ENCODE measurements around the gene AGO1.
"Not testable (repeated sequence)": the region's sequence is repeated elsewhere in the genome, so short reads cannot be mapped to it uniquely, and the experiment has no call there.

Gene AGO1

GRCh38 chr1:35925741-35926140, 42.7 kb downstream of the AGO1 start:
- DNase-seq, result no peak

- no peak for DNase-seq
Measured at GRCh38 chr1:35927472-35927871, 44.5 kb downstream of the AGO1 start.

GRCh38 chr1:35929730-35930592, 47.0 kb downstream of the AGO1 start:
- DNase-seq, result peak; percentile 30

GRCh38 chr1:35930593-35931445, 47.8 kb downstream of the AGO1 start, which contains the start of gene AGO3:
Gene AGO3 (plus strand): TSS chr1:35931105. CDS start chr1:35931427, 322 bp downstream.
- peak; percentile 76 for DNase-seq

- no peak for DNase-seq
Measured at GRCh38 chr1:35931446-35932157, 48.6 kb downstream of the AGO1 start.

- DNase-seq, result no peak
Measured at GRCh38 chr1:35932158-35932636, 49.2 kb downstream of the AGO1 start.

GRCh38 chr1:35932941-35933340, 49.9 kb downstream of the AGO1 start:
- DNase-seq, result no peak

- DNase-seq, result no peak
Measured at GRCh38 chr1:35935442-35936388, 52.7 kb downstream of the AGO1 start.

- no peak for DNase-seq
Measured at GRCh38 chr1:35936838-35937237, 53.8 kb downstream of the AGO1 start.

GRCh38 chr1:35939484-35939883, 56.5 kb downstream of the AGO1 start:
- no peak for DNase-seq

- no peak for DNase-seq
Measured at GRCh38 chr1:35945327-35945726, 62.3 kb downstream of the AGO1 start.

- no peak for DNase-seq
Measured at GRCh38 chr1:35947547-35947946, 64.5 kb downstream of the AGO1 start.

- no peak for DNase-seq
Measured at GRCh38 chr1:35958558-35958957, 75.5 kb downstream of the AGO1 start.

GRCh38 chr1:35959304-35959703, 76.3 kb downstream of the AGO1 start:
- no peak for DNase-seq

GRCh38 chr1:35962952-35963351, 79.9 kb downstream of the AGO1 start:
- no peak for DNase-seq

GRCh38 chr1:35964277-35964676, 81.3 kb downstream of the AGO1 start:
- not testable (repeated sequence) for DNase-seq

- no peak for DNase-seq
Measured at GRCh38 chr1:35968396-35968795, 85.4 kb downstream of the AGO1 start.

- DNase-seq, result no peak
Measured at GRCh38 chr1:35971601-35972000, 88.6 kb downstream of the AGO1 start.

- DNase-seq, result not testable (repeated sequence)
Measured at GRCh38 chr1:35972631-35973030, 89.6 kb downstream of the AGO1 start.

- no peak for DNase-seq
Measured at GRCh38 chr1:35980090-35980489, 97.1 kb downstream of the AGO1 start.

Measured in activated T-cell treated with anti-CD3 and anti-CD28 coated beads for 4 hours (primary cell).